ENCODE results near the gene GTF2H4. TPM values are rescaled to one million over a fixed set of nuclear protein-coding genes. Genes with fewer than 3 reads are reported as not detected.
A peak's percentile ranks its signal among the peaks of the same experiment; 100 is the strongest.

Gene GTF2H4
- total and polyA plus RNA-seq, 9 donors: 5.6 to 43.9 (median 25.0) TPM

- Histone ChIP-seq H3K4me1 (ENCODE audit: insufficient read depth) (peaks cover 3% of the 10 kb centered on the region), H3K27ac (no peak overlapping the region), H3K9me3 (no peaks in the 10 kb centered on the region), H3K27me3 (no peaks in the 10 kb centered on the region), H3K4me3 (no peak overlapping the region), H3K36me3 (no peaks in the 10 kb centered on the region)
- WGBS, 3 donors: 78 to 80% (median 80%) methylated on average over 4 of the region's 4 CpGs
- no peak for DNase-seq
- TF ChIP-seq EP300 (IDR thresholded peaks at IDR 0.05): no peak
- no peak for TF ChIP-seq CTCF (IDR thresholded peaks at IDR 0.05)
- no peak for TF ChIP-seq POLR2A (IDR thresholded peaks at IDR 0.05)
- intact Hi-C loops (cut with DNase I): loop anchor here in 1 of 4 donors (10.0 kb wide), 1 partner anchor 116 kb away; no protein-coding TSS in a partner anchor
Observed at GRCh38 chr6:30938730-30939129, 30.7 kb downstream of the GTF2H4 start.

- Histone ChIP-seq H3K9me3 (no peaks in the 10 kb centered on the region), H3K4me3 (no peak overlapping the region), H3K27me3 (no peaks in the 10 kb centered on the region), H3K27ac (no peak overlapping the region), H3K36me3 (no peaks in the 10 kb centered on the region), H3K4me1 (ENCODE audit: insufficient read depth) (peaks cover 3% of the 10 kb centered on the region)
- 31 to 52% (median 37%) methylated on average over 3 of the region's 3 CpGs for WGBS, 3 donors
- TF ChIP-seq EP300 (IDR thresholded peaks at IDR 0.05): no peak
- TF ChIP-seq POLR2A (IDR thresholded peaks at IDR 0.05): no peak
- intact Hi-C loops (cut with DNase I): loop anchor here in 1 of 4 donors (10.0 kb wide), 1 partner anchor 115 kb away; no protein-coding TSS in a partner anchor
- DNase-seq: no peak
Observed at GRCh38 chr6:30939473-30939872, 31.5 kb downstream of the GTF2H4 start.

- Histone ChIP-seq H3K9me3 (no peaks in the 10 kb centered on the region), H3K36me3 (no peaks in the 10 kb centered on the region), H3K27me3 (no peaks in the 10 kb centered on the region), H3K4me3 (no peak within 1 kb of the TSS), H3K27ac (no peak within 1 kb of the TSS), H3K4me1 (ENCODE audit: insufficient read depth) (peaks cover 3% of the 10 kb centered on the region)
- no peak for TF ChIP-seq POLR2A (IDR thresholded peaks at IDR 0.05)
- TF ChIP-seq CTCF (IDR thresholded peaks at IDR 0.05): no peak
- no peak for TF ChIP-seq EP300 (IDR thresholded peaks at IDR 0.05)
- intact Hi-C loops (cut with DNase I): no loop called here
- no peak for DNase-seq
- 75 to 78% (median 76%) methylated on average over 16 of the region's 16 CpGs for WGBS, 3 donors
Observed at GRCh38 chr6:30940361-30940986, 32.5 kb downstream of the GTF2H4 start, which contains the start of gene MUCL3. MUCL3 (plus strand) TSS chr6:30940973; CDS start chr6:30941000, 27 bp downstream.

GRCh38 chr6:30942338-30943060 lies 34.5 kb downstream of the GTF2H4 start:
- no peak overlapping the region for H3K4me3 ChIP-seq
- 9 to 16% (median 15%) methylated on average over 15 of the region's 15 CpGs for WGBS, 3 donors
- DNase-seq: peak; percentile 64 to 84 (median 75)
- TF ChIP-seq POLR2A (IDR thresholded peaks at IDR 0.05) (no peak), CTCF (IDR thresholded peaks at IDR 0.05) (peak in 1 of 3 donors; percentile 19)
- no peaks in the 10 kb centered on the region for H3K36me3 ChIP-seq
- no peaks in the 10 kb centered on the region for H3K27me3 ChIP-seq
- H3K4me1 ChIP-seq (ENCODE audit: insufficient read depth): peaks cover 3% of the 10 kb centered on the region
- H3K27ac ChIP-seq: no peak overlapping the region
- intact Hi-C loops (cut with DNase I): no loop called here
- no peaks in the 10 kb centered on the region for H3K9me3 ChIP-seq

- Histone ChIP-seq H3K4me1 (ENCODE audit: insufficient read depth) (peaks cover 3% of the 10 kb centered on the region), H3K9me3 (no peaks in the 10 kb centered on the region), H3K27ac (no peak overlapping the region), H3K36me3 (no peaks in the 10 kb centered on the region), H3K4me3 (no peak overlapping the region), H3K27me3 (no peaks in the 10 kb centered on the region)
- TF ChIP-seq POLR2A (IDR thresholded peaks at IDR 0.05) (no peak), CTCF (IDR thresholded peaks at IDR 0.05) (no peak), EP300 (IDR thresholded peaks at IDR 0.05) (no peak)
- DNase-seq: no peak
- 88 to 96% (median 95%) methylated on average over 4 of the region's 4 CpGs for WGBS, 3 donors
- intact Hi-C loops (cut with DNase I): no loop called here
Observed at GRCh38 chr6:30944051-30944450, 36.0 kb downstream of the GTF2H4 start.

All from ovary (tissue), 9 donors.